ENCODE data around the gene EML2. TPM values are rescaled to one million over a fixed set of nuclear protein-coding genes. Genes with fewer than 3 reads are reported as not detected.

Gene EML2
- total RNA-seq, 3 donors from 2014 or later (not counting 1 experiment from before 2014, with no cell fraction given) = 112 to 136 (median 117) TPM

DNA sequence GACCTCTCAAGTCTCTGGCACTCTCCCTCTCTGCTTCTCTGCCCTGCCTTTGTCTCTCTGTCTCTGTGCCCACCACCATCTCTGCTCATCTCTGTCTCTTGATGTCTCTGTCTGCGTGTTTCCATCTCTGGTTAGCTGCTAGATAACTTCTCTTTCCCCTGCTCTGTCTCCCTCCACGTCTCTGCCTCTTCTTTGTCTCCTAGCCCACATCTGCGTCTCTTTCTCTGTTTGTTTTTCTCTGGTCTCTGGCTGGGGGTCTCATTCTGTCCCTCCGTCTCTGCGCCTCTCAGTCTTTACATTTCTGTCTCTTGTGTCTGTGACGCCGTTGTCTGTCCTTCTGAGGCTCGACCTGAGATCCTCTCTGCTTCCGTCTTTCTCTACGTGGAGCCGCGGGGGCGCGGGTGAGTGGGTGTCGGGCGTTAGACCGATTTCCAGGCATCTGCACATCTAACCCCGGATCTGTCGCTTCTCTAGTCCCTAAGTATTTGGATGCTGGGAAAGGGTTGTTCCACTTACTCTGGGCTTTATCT lies 29.2 kb upstream of the EML2 start:
- H3K27ac ChIP-seq (ENCODE audit: low read length) = peak overlapping the region; percentile 12
- H3K4me3 ChIP-seq (ENCODE audit: low read length) = peak overlapping the region; percentile 56
- peaks cover 7% of the 10 kb centered on the region for H3K27me3 ChIP-seq (ENCODE audit: control insufficient read depth, insufficient read depth, low read length)
- no peaks in the 10 kb centered on the region for H3K9me3 Mint-ChIP-seq
- peaks cover 42% of the 10 kb centered on the region for H3K4me1 ChIP-seq (ENCODE audit: control insufficient read depth, insufficient read depth, low read length)
- peaks cover 31 to 45% of the 10 kb centered on the region in 2 donors for H3K4me1 Mint-ChIP-seq
- 1% methylated on average over 19 of the region's 19 CpGs for WGBS (ENCODE audit: insufficient coverage)
- no peaks in the 10 kb centered on the region for H3K9me3 ChIP-seq (ENCODE audit: control insufficient read depth, insufficient read depth, low read length)
- intact Hi-C loops (cut with micrococcal nuclease) = no loop called here
- no peaks in the 10 kb centered on the region for H3K36me3 Mint-ChIP-seq
- H3K27ac Mint-ChIP-seq = peak overlapping the region; percentile 76 to 85
- TF ChIP-seq CTCF (IDR thresholded peaks at IDR 0.05) = no peak
- no peaks in the 10 kb centered on the region for H3K36me3 ChIP-seq (ENCODE audit: control insufficient read depth, insufficient read depth, low read length)
- ATAC-seq = peak in 1 of 3 donors; percentile 31
- peak; percentile 35 to 60 for DNase-seq
- peak overlapping the region; percentile 88 for H3K4me3 Mint-ChIP-seq
- peaks cover 0 to 12% of the 10 kb centered on the region in 2 donors for H3K27me3 Mint-ChIP-seq (ENCODE audit: low read depth in 2 of 2)

- peaks cover 42% of the 10 kb centered on the region for H3K4me1 ChIP-seq (ENCODE audit: control insufficient read depth, insufficient read depth, low read length)
- peak; percentile 57 to 71 for DNase-seq
- H3K27me3 Mint-ChIP-seq (ENCODE audit: low read depth in 2 of 2) = peaks cover 0 to 12% of the 10 kb centered on the region in 2 donors
- no peaks in the 10 kb centered on the region for H3K36me3 ChIP-seq (ENCODE audit: control insufficient read depth, insufficient read depth, low read length)
- peaks cover 31 to 45% of the 10 kb centered on the region in 2 donors for H3K4me1 Mint-ChIP-seq
- H3K27ac ChIP-seq (ENCODE audit: low read length) = peak within 1 kb of the TSS; percentile 12
- no peaks in the 10 kb centered on the region for H3K9me3 Mint-ChIP-seq
- no peak for TF ChIP-seq CTCF (IDR thresholded peaks at IDR 0.05)
- WGBS (ENCODE audit: insufficient coverage) = 11% methylated on average over 15 of the region's 15 CpGs
- H3K27ac Mint-ChIP-seq = peak within 1 kb of the TSS; percentile 76 to 85
- peak within 1 kb of the TSS; percentile 88 for H3K4me3 Mint-ChIP-seq
- H3K4me3 ChIP-seq (ENCODE audit: low read length) = peak within 1 kb of the TSS; percentile 56
- H3K36me3 Mint-ChIP-seq = no peaks in the 10 kb centered on the region
- intact Hi-C loops (cut with micrococcal nuclease) = loop anchor here (1.0 to 2.0 kb wide), 2 partner anchors 13 to 25 kb away; partner anchors contain the start of gene QPCTL
- H3K27me3 ChIP-seq (ENCODE audit: control insufficient read depth, insufficient read depth, low read length) = peaks cover 7% of the 10 kb centered on the region
- peak; percentile 73 to 85 (median 78) for ATAC-seq
- H3K9me3 ChIP-seq (ENCODE audit: control insufficient read depth, insufficient read depth, low read length) = no peaks in the 10 kb centered on the region
These were observed 28.6 kb upstream of the EML2 start, which contains the start of gene GIPR for GRCh38 chr19:45667620-45668341. TSS of gene GIPR (plus strand) at chr19:45668221. CDS start at chr19:45669521, 1,300 bp downstream.

- no peak overlapping the region for H3K4me3 Mint-ChIP-seq
- WGBS (ENCODE audit: insufficient coverage) = 88% methylated on average over 7 of the region's 7 CpGs
- peaks cover 21 to 27% of the 10 kb centered on the region in 2 donors for H3K4me1 Mint-ChIP-seq
- DNase-seq (no peak), ATAC-seq (no peak)
- H3K9me3 Mint-ChIP-seq = no peaks in the 10 kb centered on the region
- H3K4me1 ChIP-seq (ENCODE audit: control insufficient read depth, insufficient read depth, low read length) = peaks cover 23% of the 10 kb centered on the region
- H3K36me3 Mint-ChIP-seq = no peaks in the 10 kb centered on the region
- no peak for TF ChIP-seq CTCF (IDR thresholded peaks at IDR 0.05)
- H3K36me3 ChIP-seq (ENCODE audit: control insufficient read depth, insufficient read depth, low read length) = no peaks in the 10 kb centered on the region
- no peak overlapping the region for H3K4me3 ChIP-seq (ENCODE audit: low read length)
- intact Hi-C loops (cut with micrococcal nuclease) = no loop called here
- peaks cover 0 to 11% of the 10 kb centered on the region in 2 donors for H3K27me3 Mint-ChIP-seq (ENCODE audit: low read depth in 2 of 2)
- no peak overlapping the region for H3K27ac Mint-ChIP-seq
- no peak overlapping the region for H3K27ac ChIP-seq (ENCODE audit: low read length)
- peaks cover 3% of the 10 kb centered on the region for H3K27me3 ChIP-seq (ENCODE audit: control insufficient read depth, insufficient read depth, low read length)
- H3K9me3 ChIP-seq (ENCODE audit: control insufficient read depth, insufficient read depth, low read length) = no peaks in the 10 kb centered on the region
These were observed 25.4 kb upstream of the EML2 start for GRCh38 chr19:45664575-45664974.

Data from natural killer cell (primary cell).